Measurements from ENCODE around the gene SORD.
"Not testable (repeated sequence)": the region's sequence is repeated elsewhere in the genome, so short reads cannot be mapped to it uniquely, and the experiment has no call there.

Gene SORD

DNA sequence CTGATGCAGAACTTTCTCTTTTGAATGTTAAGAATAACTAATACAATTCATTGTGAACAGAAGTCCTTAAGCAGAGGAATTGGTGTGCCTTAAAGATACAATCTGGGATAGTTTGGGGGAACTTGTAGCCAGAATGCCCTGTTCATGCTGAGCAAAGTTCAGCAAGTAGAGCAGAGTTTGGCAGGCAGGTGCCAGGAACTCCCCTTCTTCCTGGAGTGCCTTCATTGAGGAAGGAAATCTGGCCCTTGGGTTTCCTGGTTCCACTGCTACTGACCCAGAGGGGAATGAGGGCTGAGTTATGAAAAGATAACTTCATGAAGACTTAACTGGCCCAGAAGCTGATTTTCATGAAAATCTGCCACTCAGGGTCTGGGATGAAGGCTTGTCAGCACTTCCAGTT, 50.6 kb downstream of the SORD start:
- H3K36me3 Mint-ChIP-seq (ENCODE audit: low read depth); H3K4me1 Mint-ChIP-seq (ENCODE audit: low read depth); H3K9me3 Mint-ChIP-seq; H3K27ac Mint-ChIP-seq; H3K4me3 Mint-ChIP-seq; H3K27me3 Mint-ChIP-seq (ENCODE audit: low read depth): not testable (repeated sequence)

GRCh38 chr15:45075440-45076320, 52.7 kb downstream of the SORD start:
- not testable (repeated sequence) for H3K36me3 Mint-ChIP-seq (ENCODE audit: low read depth); H3K4me1 Mint-ChIP-seq (ENCODE audit: low read depth); H3K4me3 Mint-ChIP-seq; H3K27me3 Mint-ChIP-seq (ENCODE audit: low read depth); H3K9me3 Mint-ChIP-seq; H3K27ac Mint-ChIP-seq

GRCh38 chr15:45077391-45077790, 54.4 kb downstream of the SORD start:
- H3K27ac Mint-ChIP-seq; H3K9me3 Mint-ChIP-seq; H3K4me1 Mint-ChIP-seq (ENCODE audit: low read depth); H3K4me3 Mint-ChIP-seq; H3K27me3 Mint-ChIP-seq (ENCODE audit: low read depth); H3K36me3 Mint-ChIP-seq (ENCODE audit: low read depth): not testable (repeated sequence)

GRCh38 chr15:45079201-45079600, 56.2 kb downstream of the SORD start:
- H3K27me3 Mint-ChIP-seq (ENCODE audit: low read depth); H3K4me1 Mint-ChIP-seq (ENCODE audit: low read depth); H3K4me3 Mint-ChIP-seq; H3K27ac Mint-ChIP-seq; H3K9me3 Mint-ChIP-seq; H3K36me3 Mint-ChIP-seq (ENCODE audit: low read depth): not testable (repeated sequence)

DNA sequence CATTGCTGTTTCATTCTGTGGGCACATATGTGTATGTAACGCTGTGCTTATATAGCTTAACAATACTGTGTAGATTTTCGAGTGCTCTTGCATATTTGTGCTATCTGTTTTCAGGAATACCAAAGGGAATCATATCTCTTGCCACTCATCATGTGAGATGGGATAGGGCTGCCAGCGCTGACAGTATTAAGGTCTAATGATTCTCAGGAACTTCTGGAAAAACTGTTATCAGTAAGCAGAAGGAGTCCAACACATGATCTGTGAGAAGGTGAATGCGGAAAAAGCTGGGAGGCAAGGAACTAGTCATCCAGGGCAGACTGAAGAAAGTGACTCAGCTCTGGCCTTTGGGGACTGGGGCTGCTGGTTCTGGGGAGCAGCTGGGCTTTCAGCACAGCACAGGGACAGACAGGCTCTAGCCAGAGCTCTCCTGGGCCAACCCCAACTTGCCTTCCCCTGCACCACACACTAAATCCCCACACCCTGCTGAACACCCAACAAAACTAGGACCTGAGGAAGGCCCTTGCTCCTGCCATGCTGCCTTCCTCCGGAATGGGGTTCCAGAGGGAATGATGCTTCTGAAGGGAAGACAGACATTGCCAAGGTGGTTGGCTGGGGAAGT, 56.7 kb downstream of the SORD start:
- not testable (repeated sequence) for H3K9me3 Mint-ChIP-seq; H3K27me3 Mint-ChIP-seq (ENCODE audit: low read depth); H3K4me3 Mint-ChIP-seq; H3K4me1 Mint-ChIP-seq (ENCODE audit: low read depth); H3K27ac Mint-ChIP-seq; H3K36me3 Mint-ChIP-seq (ENCODE audit: low read depth)

DNA sequence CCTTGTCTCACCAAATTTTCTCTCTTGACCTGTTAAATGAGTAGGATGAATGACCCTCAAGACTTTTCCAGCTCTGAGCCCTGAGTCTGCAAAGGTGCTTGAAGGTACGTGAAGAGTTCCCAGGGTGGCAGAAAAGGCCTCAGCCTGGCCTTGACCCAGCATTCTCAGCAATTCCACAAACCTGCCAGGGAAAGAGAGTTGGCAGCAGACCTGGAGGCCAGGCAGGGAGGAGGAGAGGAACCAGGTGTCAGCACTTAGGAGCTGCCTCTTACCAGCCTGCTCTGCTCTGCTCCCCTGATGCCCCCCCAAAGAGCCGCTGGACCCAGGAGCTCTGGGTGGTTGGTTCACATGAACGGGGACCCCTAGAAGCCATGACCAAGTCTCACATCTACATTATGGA, 57.6 kb downstream of the SORD start:
- H3K27ac Mint-ChIP-seq; H3K4me3 Mint-ChIP-seq; H3K36me3 Mint-ChIP-seq (ENCODE audit: low read depth); H3K4me1 Mint-ChIP-seq (ENCODE audit: low read depth); H3K9me3 Mint-ChIP-seq: not testable (repeated sequence)
- H3K27me3 Mint-ChIP-seq (ENCODE audit: low read depth): peaks cover 15% of the 10 kb centered on the region

- H3K36me3 Mint-ChIP-seq (ENCODE audit: low read depth); H3K9me3 Mint-ChIP-seq; H3K27ac Mint-ChIP-seq; H3K4me3 Mint-ChIP-seq; H3K4me1 Mint-ChIP-seq (ENCODE audit: low read depth): not testable (repeated sequence)
- H3K27me3 Mint-ChIP-seq (ENCODE audit: low read depth): peaks cover 20% of the 10 kb centered on the region
Measured at GRCh38 chr15:45082412-45082811, 59.4 kb downstream of the SORD start.

- Mint-ChIP-seq H3K4me1 (ENCODE audit: low read depth) (no peaks in the 10 kb centered on the region), H3K9me3 (no peaks in the 10 kb centered on the region), H3K36me3 (ENCODE audit: low read depth) (no peaks in the 10 kb centered on the region), H3K27me3 (ENCODE audit: low read depth) (peaks cover 22% of the 10 kb centered on the region), H3K27ac (no peak overlapping the region), H3K4me3 (no peak overlapping the region)
Measured at GRCh38 chr15:45083223-45083622, 60.2 kb downstream of the SORD start.

GRCh38 chr15:45084163-45084562, 61.2 kb downstream of the SORD start:
- H3K4me1 Mint-ChIP-seq (ENCODE audit: low read depth): no peaks in the 10 kb centered on the region
- H3K27me3 Mint-ChIP-seq (ENCODE audit: low read depth): peaks cover 22% of the 10 kb centered on the region
- no peaks in the 10 kb centered on the region for H3K9me3 Mint-ChIP-seq
- no peaks in the 10 kb centered on the region for H3K36me3 Mint-ChIP-seq (ENCODE audit: low read depth)
- no peak overlapping the region for H3K4me3 Mint-ChIP-seq
- H3K27ac Mint-ChIP-seq: no peak overlapping the region

DNA sequence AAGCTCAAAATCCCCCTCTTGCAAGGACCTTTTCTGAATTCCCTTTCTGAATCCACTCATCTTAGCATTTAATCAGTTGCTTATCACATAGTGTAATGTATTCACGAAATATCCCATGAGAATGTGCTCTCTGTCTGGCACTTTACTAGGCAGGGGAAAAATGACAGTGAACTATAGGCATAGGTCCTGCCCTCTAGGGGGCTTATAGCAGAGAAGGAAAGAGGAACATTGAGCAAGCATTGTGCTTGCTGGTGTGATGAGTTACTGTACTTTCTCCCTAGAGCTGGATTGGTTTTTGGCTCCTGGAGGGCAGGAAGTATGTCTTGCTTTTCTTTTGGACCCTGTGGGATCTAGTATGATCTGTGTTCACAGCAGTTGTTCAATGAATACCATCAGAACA, 64.5 kb downstream of the SORD start:
- H3K27ac Mint-ChIP-seq: no peak overlapping the region
- peaks cover 40% of the 10 kb centered on the region for H3K27me3 Mint-ChIP-seq (ENCODE audit: low read depth)

GRCh38 chr15:45088801-45089711, 66.1 kb downstream of the SORD start:
- Mint-ChIP-seq H3K4me3 (no peak overlapping the region), H3K27me3 (ENCODE audit: low read depth) (peaks cover 41% of the 10 kb centered on the region), H3K4me1 (ENCODE audit: low read depth) (no peaks in the 10 kb centered on the region), H3K27ac (no peak overlapping the region), H3K9me3 (no peaks in the 10 kb centered on the region), H3K36me3 (ENCODE audit: low read depth) (no peaks in the 10 kb centered on the region)

More for the DNA sequence above, 64.5 kb downstream of the SORD start:
- no peaks in the 10 kb centered on the region for H3K9me3 Mint-ChIP-seq
- no peaks in the 10 kb centered on the region for H3K36me3 Mint-ChIP-seq (ENCODE audit: low read depth)
- H3K4me1 Mint-ChIP-seq (ENCODE audit: low read depth): no peaks in the 10 kb centered on the region
- H3K4me3 Mint-ChIP-seq: no peak overlapping the region

DNA sequence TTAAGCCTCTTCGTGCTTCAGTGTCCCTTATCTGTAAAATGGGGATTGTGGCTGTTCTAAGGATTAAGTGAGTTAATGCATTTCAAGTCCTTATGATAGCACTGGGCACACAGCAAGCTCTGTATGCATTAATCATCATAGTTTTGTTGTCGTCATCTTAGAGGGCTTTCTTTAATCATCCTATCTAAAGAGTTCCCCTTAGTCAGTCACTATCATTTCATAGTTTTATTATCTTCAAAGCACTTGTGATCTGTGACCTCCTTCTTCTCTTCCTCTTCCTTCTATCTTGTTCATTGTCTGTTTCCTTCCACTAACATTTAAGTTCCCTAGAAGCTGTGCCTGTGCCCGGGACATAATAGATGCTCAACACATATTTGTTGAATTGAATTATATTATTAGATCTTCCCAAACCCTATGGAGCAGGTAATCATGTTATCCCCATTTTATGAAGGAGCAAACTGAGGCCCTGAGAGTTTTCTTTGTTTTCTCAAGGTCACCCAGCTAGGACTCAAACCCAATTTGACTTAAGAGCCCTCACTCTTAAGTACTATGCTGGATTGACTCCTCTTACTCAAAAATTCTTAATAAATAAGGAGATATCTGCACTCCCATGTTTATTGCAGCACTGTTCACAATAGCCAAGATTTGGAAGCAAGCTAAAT, 66.8 kb downstream of the SORD start:
- Mint-ChIP-seq H3K4me3 (no peak overlapping the region), H3K36me3 (ENCODE audit: low read depth) (no peaks in the 10 kb centered on the region), H3K9me3 (no peaks in the 10 kb centered on the region), H3K4me1 (ENCODE audit: low read depth) (no peaks in the 10 kb centered on the region), H3K27me3 (ENCODE audit: low read depth) (peaks cover 37% of the 10 kb centered on the region), H3K27ac (no peak overlapping the region)

DNA sequence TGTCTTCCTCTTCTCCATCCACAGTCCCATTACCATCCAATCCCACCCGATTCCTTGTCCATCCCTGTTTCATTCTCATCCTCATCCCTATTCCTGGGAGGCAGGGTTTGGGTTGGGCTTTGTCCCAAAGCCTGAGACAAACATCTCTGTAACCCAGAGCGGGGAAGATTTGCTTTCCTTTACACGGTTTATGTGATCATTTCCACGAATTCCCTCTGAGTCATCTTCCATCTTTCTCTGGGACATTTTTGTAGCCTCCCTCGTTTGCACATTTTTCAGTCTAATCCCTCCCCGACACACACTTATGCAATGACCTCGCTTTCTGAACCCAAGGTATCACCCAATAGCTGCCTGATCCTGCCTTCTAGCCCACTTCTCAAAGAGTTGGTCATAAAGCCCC, 68.2 kb downstream of the SORD start:
- no peak overlapping the region for H3K27ac Mint-ChIP-seq

DNA sequence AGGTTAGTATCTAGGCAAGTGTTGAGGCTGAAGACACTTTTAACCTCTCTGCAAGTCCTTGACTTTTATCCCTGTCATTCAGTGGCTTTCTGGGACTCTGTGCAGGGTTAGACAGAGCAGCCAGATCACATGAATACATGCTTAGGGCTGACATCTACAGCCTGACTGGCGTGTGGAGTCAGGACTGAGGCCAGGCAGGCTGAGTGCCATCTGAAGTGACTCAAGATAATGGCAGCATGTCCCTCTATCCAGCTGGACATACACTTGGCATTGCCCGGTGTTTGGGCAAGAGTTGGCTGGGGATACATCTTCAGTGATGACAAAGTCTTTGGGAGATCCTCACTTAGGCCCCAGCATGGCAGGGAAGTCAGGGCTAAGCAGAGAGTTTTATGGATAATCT, 68.6 kb downstream of the SORD start:
- Mint-ChIP-seq H3K27ac (no peak overlapping the region), H3K36me3 (ENCODE audit: low read depth) (no peaks in the 10 kb centered on the region), H3K4me1 (ENCODE audit: low read depth) (no peaks in the 10 kb centered on the region)

More for the DNA sequence above, 68.2 kb downstream of the SORD start:
- H3K9me3 Mint-ChIP-seq: no peaks in the 10 kb centered on the region
- no peak overlapping the region for H3K4me3 Mint-ChIP-seq
- no peaks in the 10 kb centered on the region for H3K36me3 Mint-ChIP-seq (ENCODE audit: low read depth)
- no peaks in the 10 kb centered on the region for H3K4me1 Mint-ChIP-seq (ENCODE audit: low read depth)
- H3K27me3 Mint-ChIP-seq (ENCODE audit: low read depth): peaks cover 31% of the 10 kb centered on the region

More for the DNA sequence above, 68.6 kb downstream of the SORD start:
- Mint-ChIP-seq H3K27me3 (ENCODE audit: low read depth) (peaks cover 31% of the 10 kb centered on the region), H3K9me3 (no peaks in the 10 kb centered on the region), H3K4me3 (no peak overlapping the region)
